Measurements from ENCODE around the gene KLHL40.

GRCh38 chr3:42661593-42662022 lies 23.7 kb upstream of the KLHL40 start:
- TF ChIP-seq, protein P1, sequence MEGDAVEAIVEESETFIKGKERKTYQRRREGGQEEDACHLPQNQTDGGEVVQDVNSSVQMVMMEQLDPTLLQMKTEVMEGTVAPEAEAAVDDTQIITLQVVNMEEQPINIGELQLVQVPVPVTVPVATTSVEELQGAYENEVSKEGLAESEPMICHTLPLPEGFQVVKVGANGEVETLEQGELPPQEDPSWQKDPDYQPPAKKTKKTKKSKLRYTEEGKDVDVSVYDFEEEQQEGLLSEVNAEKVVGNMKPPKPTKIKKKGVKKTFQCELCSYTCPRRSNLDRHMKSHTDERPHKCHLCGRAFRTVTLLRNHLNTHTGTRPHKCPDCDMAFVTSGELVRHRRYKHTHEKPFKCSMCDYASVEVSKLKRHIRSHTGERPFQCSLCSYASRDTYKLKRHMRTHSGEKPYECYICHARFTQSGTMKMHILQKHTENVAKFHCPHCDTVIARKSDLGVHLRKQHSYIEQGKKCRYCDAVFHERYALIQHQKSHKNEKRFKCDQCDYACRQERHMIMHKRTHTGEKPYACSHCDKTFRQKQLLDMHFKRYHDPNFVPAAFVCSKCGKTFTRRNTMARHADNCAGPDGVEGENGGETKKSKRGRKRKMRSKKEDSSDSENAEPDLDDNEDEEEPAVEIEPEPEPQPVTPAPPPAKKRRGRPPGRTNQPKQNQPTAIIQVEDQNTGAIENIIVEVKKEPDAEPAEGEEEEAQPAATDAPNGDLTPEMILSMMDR (IDR thresholded peaks at IDR 0.05) = no peak
- TF ChIP-seq POLR2A (IDR thresholded peaks at IDR 0.05; ENCODE audit: low read depth) (no peak), POLR2AphosphoS5 (IDR thresholded peaks at IDR 0.05) (no peak), EP300 (IDR thresholded peaks at IDR 0.05) (no peak)

Data from esophagus muscularis mucosa (tissue), 4 donors.